ENCODE data around the gene GABRP.
A peak's percentile ranks its signal among the peaks of the same experiment; 100 is the strongest.

DNA sequence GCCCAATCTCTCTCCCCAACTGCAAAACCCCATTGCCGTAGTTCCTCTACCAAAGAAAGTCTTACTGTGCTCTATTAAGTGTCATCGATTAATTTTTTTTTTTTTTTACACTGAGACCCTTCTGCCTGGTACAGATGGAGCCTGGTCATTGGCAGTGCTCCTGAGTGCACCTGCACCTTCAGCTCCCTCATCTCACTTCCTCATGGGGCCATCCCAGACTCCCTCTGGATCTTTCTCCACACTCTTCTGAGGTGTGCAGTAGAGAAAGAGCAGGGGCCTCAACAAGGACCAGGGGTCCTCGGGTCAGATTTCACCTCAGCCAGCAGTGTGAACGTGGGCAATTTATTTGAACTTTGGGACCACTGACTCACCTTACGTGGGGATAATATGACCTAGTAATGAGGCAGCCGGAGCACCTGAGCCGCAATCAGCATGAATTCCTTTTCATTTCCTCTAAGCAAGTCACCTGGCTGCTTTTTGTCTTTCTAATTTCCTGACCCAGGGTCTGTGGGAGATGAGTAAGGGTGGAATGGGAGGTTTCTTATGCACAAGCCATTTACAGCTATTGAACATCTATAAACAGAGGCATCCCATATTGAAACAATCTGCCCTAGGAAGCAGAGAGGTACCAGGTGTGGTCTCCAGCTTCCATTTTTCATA is 22.3 kb upstream of the GABRP start:
- TF ChIP-seq, protein P1, sequence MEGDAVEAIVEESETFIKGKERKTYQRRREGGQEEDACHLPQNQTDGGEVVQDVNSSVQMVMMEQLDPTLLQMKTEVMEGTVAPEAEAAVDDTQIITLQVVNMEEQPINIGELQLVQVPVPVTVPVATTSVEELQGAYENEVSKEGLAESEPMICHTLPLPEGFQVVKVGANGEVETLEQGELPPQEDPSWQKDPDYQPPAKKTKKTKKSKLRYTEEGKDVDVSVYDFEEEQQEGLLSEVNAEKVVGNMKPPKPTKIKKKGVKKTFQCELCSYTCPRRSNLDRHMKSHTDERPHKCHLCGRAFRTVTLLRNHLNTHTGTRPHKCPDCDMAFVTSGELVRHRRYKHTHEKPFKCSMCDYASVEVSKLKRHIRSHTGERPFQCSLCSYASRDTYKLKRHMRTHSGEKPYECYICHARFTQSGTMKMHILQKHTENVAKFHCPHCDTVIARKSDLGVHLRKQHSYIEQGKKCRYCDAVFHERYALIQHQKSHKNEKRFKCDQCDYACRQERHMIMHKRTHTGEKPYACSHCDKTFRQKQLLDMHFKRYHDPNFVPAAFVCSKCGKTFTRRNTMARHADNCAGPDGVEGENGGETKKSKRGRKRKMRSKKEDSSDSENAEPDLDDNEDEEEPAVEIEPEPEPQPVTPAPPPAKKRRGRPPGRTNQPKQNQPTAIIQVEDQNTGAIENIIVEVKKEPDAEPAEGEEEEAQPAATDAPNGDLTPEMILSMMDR (conservative IDR thresholded peaks at IDR 0.05; ENCODE audit: low read depth in 2 of 2), result no peak
- TF ChIP-seq EZH2 (IDR thresholded peaks at IDR 0.05; ENCODE audit: low read depth, unreplicated experiment) (no peak), STAT1 (IDR thresholded peaks at IDR 0.05; ENCODE audit: unreplicated experiment) (no peak), POLR2AphosphoS5 (IDR thresholded peaks at IDR 0.05; ENCODE audit: low read depth) (peak; percentile 29; the same call in 1 of the 2 replicates), CREB1 (CRISPR knock-in tag; IDR thresholded peaks at IDR 0.05; ENCODE audit: low read depth) (no peak; the same call in 1 of the 2 replicates), ZNF331 (CRISPR knock-in tag; IDR thresholded peaks at IDR 0.05; ENCODE audit: low read depth) (no peak), EZH2phosphoT487 (IDR thresholded peaks at IDR 0.05; ENCODE audit: unreplicated experiment) (no peak)

All from GM23338 (cell line).